ENCODE results near the gene DENND6B.

DENND6B gene

DNA sequence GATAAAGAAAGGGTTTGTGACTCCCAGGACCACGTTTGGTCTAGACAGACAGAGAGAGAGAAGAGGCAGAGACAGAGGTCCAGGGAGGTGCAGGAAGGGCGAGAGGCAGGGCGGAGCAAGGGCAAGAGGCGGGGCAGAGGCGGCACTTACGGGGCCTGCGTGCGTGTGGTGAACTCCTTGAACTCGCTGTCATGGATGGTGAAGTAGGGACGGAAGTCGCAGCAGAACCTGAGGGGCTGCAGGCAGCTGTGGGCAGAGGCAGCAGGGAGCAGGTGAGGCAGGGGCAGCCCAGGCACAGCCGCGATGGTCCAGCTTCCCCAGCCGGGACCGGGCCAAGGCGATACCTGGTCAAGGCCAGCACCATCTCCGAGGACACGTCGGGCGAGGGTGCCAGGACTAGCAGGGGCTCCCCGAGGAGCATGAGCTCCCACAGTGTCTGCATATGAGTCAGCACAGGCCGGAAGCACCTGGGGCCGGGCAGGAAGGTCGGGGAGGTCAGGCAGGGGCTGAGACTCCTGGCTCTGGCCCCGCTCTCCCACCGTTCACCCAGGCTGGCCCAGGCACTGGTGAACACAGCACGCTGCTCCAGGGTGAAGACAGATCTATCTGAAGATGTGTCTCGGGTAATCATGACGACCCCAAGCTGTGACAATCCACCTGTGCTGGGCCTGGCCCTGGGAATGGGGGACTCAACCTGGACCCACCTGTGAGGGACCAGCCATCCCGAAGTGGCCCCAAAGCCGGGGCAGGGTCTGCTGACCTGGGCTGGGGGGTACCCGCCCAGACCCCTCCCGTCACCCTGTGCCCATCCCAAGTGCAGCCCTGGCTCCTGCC lies 12.1 kb downstream of the DENND6B start:
- DNase-seq = no peak

- no peak for DNase-seq
Observed at GRCh38 chr22:50314081-50314454, 12.7 kb downstream of the DENND6B start.

DNA sequence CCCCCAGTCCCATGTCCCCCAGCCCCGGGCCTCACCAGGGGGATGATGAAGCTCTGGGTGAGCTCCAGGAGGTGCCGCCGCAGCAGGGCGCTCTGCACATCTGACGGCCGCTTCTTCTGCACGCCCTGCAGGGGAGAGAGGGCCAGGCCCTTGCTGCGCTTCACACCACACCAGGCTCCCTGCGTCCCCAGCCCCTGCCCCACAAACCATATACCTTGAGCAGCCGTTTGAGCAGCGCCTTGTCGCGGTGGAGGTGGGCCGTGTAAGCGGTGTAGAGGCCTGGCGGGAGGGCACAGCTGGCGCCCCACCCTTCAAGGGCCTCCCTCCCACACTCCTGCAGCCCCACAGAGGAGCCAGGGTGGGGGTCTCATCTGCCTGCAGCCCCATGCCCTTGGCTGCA lies 13.2 kb downstream of the DENND6B start:
- no peak for DNase-seq

GRCh38 chr22:50313021-50313420 lies 13.8 kb downstream of the DENND6B start:
- DNase-seq = no peak

GRCh38 chr22:50312371-50312770 lies 14.4 kb downstream of the DENND6B start:
- DNase-seq = no peak

DNA sequence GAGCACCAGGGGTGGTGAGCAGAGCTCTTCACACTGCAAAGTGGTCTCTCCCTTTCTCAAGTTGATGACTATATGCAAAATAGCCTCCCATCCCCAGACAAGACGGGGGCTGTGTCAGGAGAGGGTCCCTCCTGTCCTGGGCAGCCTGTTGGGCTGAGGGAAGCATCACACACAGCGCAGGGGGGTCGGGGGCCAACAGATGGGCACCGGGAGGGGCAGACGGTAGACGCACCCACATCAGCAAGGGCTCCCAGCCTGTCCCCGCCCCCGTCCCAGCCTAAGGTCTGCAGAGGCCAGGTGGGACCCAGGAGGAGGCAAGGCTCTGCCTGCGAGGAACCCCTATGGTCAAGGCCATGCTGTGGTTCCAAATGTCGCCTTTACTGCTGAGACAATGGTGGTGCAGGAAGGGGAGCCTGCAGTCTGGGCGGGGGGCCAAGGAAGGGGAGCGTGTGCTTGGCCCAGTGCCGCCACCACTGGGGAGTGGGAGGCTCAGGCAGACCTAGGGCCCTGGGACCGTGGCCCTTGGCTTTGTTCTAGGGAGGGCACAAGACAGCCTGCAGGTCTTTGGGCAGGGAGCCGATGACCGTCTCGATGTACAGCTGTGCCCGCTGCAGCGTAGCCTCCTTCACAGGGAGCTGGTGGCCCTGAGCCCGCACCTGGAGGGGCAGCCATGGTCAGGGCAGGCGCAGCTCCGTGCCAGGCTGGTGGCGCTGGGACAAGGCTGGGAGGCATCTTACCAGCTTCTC lies 15.0 kb downstream of the DENND6B start:
- DNase-seq = no peak

GRCh38 chr22:50310949-50311444 lies 15.8 kb downstream of the DENND6B start:
- DNase-seq = no peak

DNA sequence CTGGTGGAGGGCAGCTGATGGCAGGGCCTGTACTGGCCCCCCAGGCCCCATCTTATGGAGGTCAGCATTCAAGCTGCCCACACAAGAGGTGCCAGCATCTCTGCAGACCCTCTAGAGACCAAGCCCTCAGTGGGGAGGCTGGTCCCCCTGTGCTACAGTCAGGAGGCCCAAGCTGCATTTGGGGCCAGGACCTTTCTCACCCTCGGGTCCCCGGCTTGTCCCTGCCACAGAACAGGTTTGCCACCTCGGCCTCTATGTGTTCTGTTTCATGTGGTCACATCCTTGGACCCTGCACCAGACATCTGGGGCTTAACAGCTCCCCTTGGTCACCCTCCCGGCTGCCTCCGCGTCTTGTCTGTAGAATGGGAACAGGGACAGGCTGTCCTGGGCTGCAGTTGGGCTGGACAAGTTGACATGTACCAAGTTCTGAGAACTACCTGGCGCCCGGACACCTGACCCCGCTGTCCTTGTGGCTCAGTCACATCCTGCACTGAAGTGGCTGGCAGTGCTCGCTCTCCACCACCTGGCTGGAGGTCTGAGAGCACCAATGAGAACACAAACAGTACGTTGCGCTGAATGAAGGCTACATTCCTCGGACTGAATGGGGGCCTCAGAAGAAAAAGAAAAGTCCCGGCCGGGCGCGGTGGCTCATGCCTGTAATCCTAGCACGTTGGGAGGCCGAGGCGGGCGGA lies 16.6 kb downstream of the DENND6B start:
- DNase-seq = no peak

DNA sequence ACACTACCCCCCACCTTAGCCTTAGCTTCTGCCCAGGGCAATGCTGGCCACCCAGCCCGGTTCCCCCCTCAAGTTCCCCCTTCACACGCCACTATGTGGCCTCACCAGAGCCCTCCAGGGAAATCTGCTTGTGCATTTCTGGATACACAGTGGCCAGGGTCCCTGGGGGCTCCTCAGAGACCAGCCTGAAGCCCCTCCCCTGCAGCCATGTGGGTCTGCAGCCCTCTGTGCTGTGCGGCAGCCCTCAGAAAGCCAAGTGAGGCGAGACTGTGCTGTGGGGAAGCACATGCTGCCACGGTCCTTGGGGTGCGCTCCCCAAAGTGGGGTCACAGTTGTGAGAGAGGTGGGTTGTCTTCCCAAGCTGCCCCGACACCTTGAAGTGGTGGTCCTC lies 17.2 kb downstream of the DENND6B start:
- DNase-seq = no peak

DNA sequence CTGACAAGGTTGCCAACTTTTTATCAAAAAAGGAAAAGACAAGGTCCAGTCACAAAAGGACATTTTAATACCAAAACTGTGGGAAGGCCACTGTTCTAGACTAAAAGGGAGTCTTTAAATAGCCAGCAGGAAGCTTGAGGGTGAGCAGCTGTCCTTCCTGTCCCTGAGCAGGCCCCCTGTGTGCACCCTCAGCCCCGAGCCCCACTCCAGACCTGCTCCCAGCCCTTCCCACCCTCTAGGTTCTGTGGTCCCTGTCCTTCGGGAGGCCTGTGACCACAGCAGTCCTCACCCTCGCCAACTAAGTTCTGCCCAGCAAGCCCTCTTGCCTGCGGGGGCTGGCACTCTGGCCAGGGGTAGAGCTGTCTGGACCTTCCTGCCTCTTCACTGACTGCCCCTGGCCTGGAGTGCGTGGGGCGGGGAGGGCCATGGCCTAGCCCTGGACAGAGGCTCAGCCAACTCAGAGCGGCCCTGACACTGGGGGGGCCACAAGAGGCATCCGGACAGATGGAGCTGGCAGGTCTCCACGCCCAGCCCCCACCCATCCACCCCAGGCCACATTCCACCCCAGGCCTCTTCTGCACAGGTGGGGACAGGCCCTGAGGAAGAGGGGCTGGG lies 17.7 kb downstream of the DENND6B start:
- no peak for DNase-seq

- DNase-seq = no peak
Observed at GRCh38 chr22:50308597-50308935, 18.2 kb downstream of the DENND6B start.

DNA sequence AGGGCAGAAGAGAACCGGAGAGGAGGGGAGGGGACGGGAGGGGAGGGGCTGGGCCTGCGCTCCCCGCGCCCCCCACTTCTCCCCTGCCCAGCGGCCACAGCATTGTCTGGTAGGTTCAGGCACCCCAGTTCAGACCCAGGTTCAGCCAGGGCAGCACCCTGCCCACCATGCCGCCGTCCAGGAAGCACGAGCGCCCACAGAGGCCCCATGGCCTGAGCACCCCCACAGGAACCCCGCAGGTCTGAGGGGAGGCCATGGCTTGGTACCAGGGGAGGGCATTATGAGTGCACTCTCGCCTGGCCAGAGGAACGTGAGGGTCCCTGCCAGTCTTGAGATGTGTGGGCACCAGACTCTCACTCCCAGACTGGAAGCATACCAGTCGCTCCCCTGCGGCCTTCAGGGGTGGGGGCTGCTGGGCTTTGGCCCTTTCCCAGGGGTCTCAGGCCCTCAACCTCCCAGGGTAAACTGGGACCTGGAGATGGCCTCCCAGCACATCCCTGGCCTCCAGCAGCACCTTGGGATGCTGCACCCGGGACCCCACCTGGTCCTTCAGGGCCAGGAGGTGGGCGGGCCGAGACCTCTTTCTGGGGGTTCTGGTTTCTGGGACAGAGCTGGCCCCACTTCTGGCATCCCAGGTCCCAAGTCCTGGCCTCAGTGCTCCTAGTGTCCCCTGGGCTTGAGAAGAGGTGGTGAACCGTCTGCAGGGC lies 18.8 kb downstream of the DENND6B start:
- DNase-seq = no peak

DNA sequence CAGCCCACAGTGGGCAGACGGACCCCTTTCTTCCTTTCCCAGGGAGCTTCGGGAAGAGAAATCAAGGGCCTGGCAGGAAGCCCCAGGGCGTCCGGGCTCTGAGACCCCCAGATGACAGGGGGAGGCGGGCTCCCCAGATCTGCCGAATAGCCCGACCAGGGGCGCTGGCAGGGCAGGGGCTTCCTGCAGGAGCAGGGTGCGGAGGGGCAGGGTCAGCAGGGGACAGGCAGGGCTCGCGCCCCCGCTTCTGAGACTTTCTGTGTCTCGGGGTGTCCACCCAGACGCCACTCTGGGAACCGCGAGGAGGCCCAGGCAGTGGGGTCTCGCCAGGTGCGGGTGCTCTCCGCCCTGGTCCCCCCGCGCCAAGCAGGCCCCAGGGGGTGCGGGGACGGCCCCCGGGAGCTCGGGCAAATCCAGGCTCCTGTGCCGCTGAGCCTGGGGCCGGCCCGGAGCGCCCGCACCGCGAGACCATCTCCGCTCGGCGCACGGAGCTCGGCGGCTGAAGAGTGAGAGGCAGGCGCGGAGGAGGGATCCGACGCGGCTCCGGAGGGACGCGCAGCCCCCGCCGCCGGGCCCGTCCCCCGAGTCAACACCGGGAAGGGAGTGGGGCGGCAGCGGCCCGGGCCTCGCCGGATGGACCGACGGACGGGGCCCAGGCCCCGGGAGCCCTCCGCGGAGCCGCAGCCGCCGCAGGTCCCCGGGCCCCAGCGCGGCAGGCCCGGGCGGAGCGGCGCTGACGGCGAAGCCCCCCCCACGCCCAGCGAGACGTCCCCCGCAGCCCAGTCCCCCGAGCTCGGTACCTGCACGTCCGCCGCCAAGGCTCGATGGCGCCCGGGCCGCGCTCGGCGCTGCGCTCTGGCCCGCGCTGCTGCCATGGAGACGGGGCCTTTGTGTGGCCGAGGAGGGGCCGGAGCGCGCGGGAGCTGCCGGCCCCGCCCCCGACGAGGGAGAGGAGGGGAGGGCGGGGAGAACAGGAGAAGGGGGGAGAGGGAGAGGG lies 19.8 kb downstream of the DENND6B start, which contains the start of gene PLXNB2:
PLXNB2 (minus strand) TSS at position 894 of the 997 bp plus-strand sequence. CDS start 17,062 bp downstream, outside the sequence.
- peak in 1 of 2 experiments; percentile 87 for DNase-seq

- DNase-seq = peak; percentile 62 to 84
Observed at GRCh38 chr22:50305923-50306566, 20.8 kb downstream of the DENND6B start.

- no peak for DNase-seq
Observed at GRCh38 chr22:50305393-50305922, 21.4 kb downstream of the DENND6B start.

- no peak for DNase-seq
Observed at GRCh38 chr22:50304528-50305392, 22.1 kb downstream of the DENND6B start.

DNA sequence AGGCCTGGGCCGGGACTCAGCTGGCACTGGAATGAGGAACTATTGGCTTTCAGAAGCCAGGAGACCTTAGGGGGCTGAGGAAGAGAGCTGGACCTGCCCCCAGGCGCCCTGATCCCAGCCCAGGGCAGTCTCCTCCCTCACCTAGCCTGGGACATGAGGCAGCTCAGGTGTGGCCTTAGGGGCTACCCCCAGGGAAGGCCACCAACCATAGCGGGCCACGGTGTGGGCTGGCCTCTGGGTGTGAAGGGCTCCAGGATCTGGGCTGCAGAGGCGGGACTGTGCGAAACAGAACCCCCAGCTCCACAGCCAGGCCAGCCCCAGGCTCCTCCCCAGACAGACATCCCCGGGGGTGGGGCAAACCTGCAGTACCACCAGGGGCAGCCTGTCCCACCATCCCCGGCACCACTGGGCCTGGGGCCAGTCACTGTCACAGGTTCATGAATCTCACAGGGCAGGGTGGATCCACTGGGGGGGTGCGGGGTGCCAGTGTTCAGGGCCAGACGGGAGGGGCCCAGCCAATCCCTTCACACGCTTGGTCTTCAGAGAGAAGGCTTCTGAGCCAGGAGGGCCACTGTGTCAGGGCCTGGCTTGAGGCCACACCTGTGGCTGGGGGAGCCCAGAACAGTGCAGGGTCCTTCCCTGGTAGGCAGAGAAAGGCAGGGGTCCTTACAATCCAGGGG lies 22.8 kb downstream of the DENND6B start:
- no peak for DNase-seq

DNA sequence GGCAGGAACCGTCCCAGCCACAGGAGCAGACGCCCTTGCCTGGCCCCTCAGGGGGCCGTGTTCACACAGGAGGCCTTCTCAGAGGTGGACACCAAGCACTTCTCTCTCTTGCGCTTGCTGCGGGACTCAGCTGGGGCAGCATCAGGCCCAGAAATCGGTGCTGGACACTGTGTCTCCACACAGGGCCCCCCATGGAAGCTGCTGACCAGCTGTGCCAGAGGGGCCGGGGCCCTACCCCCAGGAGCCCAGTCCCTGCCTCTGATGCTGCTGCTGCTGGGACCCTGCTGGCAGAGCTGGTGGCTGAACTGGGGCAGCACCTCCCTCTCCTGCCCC lies 23.3 kb downstream of the DENND6B start:
- no peak for DNase-seq

DNA sequence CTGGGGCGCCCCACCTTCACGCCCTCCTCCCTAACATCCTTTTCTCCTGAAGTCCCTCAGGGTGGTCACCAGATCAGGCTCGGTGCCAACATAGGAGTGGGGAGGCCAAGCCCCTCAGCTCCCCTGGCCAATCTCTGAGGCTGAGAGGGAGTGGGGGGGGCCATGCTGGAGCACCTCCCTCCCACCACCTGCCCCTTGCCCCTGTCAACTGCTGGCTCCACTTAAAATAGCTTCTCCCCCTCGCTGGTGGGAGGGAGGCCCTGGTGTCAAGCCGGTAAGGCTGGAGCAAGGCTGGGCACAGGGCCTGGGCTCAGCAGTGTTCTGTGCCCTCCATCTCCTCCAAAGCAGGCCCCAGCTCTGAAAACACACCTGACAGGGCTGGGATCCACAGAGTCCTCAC lies 24.2 kb downstream of the DENND6B start:
- DNase-seq = no peak
